Measurements from ENCODE around the gene DHRS7C.
"Not testable (repeated sequence)": the region's sequence is repeated elsewhere in the genome, so short reads cannot be mapped to it uniquely, and the experiment has no call there.

The DHRS7C gene

GRCh38 chr17:9810100-9810949, 18.9 kb upstream of the DHRS7C start:
- DNase-seq (ENCODE audit: low spot score) = no peak

GRCh38 chr17:9809409-9809808, 18.0 kb upstream of the DHRS7C start:
- no peak for DNase-seq (ENCODE audit: low spot score)

- DNase-seq (ENCODE audit: low spot score) = no peak
Measured at GRCh38 chr17:9806699-9807098, 15.3 kb upstream of the DHRS7C start.

GRCh38 chr17:9805769-9806168, 14.4 kb upstream of the DHRS7C start:
- no peak for DNase-seq (ENCODE audit: low spot score)

- no peak for DNase-seq (ENCODE audit: low spot score)
Measured at GRCh38 chr17:9802697-9803096, 11.3 kb upstream of the DHRS7C start.

- DNase-seq (ENCODE audit: low spot score) = no peak
Measured at GRCh38 chr17:9802294-9802693, 10.9 kb upstream of the DHRS7C start.

GRCh38 chr17:9801505-9801904, 10.1 kb upstream of the DHRS7C start:
- no peak for DNase-seq (ENCODE audit: low spot score)

- DNase-seq (ENCODE audit: low spot score) = no peak
Measured at GRCh38 chr17:9798724-9799123, 7.3 kb upstream of the DHRS7C start.

- DNase-seq (ENCODE audit: low spot score) = no peak
Measured at GRCh38 chr17:9798008-9798407, 6.6 kb upstream of the DHRS7C start.

- DNase-seq (ENCODE audit: low spot score) = no peak
Measured at GRCh38 chr17:9792181-9792840, 919 bp upstream of the DHRS7C start.

- DNase-seq (ENCODE audit: low spot score) = no peak
Measured at GRCh38 chr17:9790316-9790715, 1.1 kb downstream of the DHRS7C start.

- DNase-seq (ENCODE audit: low spot score) = no peak
Measured at GRCh38 chr17:9788601-9789000, 2.8 kb downstream of the DHRS7C start.

- DNase-seq (ENCODE audit: low spot score) = no peak
Measured at GRCh38 chr17:9784544-9784943, 6.8 kb downstream of the DHRS7C start.

GRCh38 chr17:9783465-9783864, 7.9 kb downstream of the DHRS7C start:
- not testable (repeated sequence) for DNase-seq (ENCODE audit: low spot score)

GRCh38 chr17:9783050-9783449, 8.3 kb downstream of the DHRS7C start:
- no peak for DNase-seq (ENCODE audit: low spot score)

GRCh38 chr17:9780552-9780951, 10.8 kb downstream of the DHRS7C start:
- DNase-seq (ENCODE audit: low spot score) = no peak

GRCh38 chr17:9776911-9777310, 14.5 kb downstream of the DHRS7C start:
- DNase-seq (ENCODE audit: low spot score) = no peak

- no peak for DNase-seq (ENCODE audit: low spot score)
Measured at GRCh38 chr17:9772658-9773057, 18.7 kb downstream of the DHRS7C start.

- DNase-seq (ENCODE audit: low spot score) = no peak
Measured at GRCh38 chr17:9771465-9771864, 19.9 kb downstream of the DHRS7C start.

GRCh38 chr17:9769036-9769695, 22.2 kb downstream of the DHRS7C start:
- DNase-seq (ENCODE audit: low spot score) = no peak

- peak; percentile 23 for DNase-seq (ENCODE audit: low spot score)
Measured at GRCh38 chr17:9768381-9768934, 22.9 kb downstream of the DHRS7C start.

- DNase-seq (ENCODE audit: low spot score) = no peak
Measured at GRCh38 chr17:9767432-9767991, 23.9 kb downstream of the DHRS7C start.

Data from germinal center (tissue), 1 donor.